22Rv1 (cell line): Measurements from ENCODE around the gene HLA-DRA.

Experiments used
- CTCF ChIP-seq: fragments of 450-650 bp; IDR thresholded peaks from 2 replicates; pipeline ENCODE4 v1.5.1; 2017; ENCODE audit warnings: mild to moderate bottlenecking
- ZFX ChIP-seq: fragments of 450-650 bp; IDR thresholded peaks from 2 replicates; pipeline ENCODE4 v1.6.1; 2017; ENCODE audit warnings: antibody characterized with exemption, borderline replicate concordance

GRCh38 chr6:32442977-32443552, 3.4 kb downstream of the HLA-DRA start:
- no peak for TF ChIP-seq CTCF
- no peak for TF ChIP-seq ZFX
